CD4-positive, alpha-beta T cell treated with Interleukin-12 subunit alpha and Interleukin-12 subunit beta, for 1 hour (primary cell): ENCODE results near the gene FKRP.

Experiments
- DNase-seq: peaks from one replicate; pipeline ENCODE4 v3.0.0-alpha.2; 2020

FKRP gene

GRCh38 chr19:46719629-46720502 lies 26.0 kb upstream of the FKRP start:
- no peak for DNase-seq

DNA sequence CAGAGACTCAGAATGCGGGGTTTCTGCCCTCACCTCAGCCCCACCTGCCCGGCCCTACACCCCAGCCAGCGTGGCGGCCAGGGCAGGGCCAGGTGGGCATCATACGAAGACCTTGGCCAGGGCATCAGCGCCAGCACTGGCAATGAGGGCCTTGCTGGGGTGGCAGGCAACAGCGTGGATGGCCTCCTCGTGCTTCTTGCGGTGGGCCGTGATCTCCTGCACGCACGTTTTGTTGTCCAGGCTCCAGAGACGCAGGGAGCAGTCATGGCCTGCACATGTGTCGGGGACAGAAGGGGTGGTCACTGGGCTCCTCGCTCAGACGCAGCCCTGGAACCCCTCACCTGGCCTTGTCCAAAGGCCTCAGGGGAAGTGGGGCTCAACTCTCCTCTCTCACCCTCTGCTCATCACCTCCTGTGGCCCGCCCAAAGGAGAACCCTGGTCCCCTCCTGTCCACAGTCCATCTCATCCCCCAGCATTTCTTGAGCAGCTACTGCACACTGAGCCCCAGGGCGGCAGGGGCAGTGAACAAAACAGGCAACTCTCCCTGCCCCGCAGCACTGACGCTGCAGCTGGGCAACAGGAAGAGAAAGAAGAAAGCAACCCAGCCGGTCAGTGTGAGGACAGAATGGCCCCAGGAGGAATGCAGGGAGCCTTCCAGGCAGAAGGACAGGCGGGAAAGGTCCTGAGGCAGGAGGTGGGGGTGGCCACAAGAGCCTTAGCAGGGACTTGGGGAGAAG lies 25.2 kb upstream of the FKRP start:
- DNase-seq: no peak

GRCh38 chr19:46721269-46722003 lies 24.4 kb upstream of the FKRP start:
- DNase-seq: no peak

- DNase-seq: no peak
Measured at GRCh38 chr19:46722004-46722380, 23.9 kb upstream of the FKRP start.

DNA sequence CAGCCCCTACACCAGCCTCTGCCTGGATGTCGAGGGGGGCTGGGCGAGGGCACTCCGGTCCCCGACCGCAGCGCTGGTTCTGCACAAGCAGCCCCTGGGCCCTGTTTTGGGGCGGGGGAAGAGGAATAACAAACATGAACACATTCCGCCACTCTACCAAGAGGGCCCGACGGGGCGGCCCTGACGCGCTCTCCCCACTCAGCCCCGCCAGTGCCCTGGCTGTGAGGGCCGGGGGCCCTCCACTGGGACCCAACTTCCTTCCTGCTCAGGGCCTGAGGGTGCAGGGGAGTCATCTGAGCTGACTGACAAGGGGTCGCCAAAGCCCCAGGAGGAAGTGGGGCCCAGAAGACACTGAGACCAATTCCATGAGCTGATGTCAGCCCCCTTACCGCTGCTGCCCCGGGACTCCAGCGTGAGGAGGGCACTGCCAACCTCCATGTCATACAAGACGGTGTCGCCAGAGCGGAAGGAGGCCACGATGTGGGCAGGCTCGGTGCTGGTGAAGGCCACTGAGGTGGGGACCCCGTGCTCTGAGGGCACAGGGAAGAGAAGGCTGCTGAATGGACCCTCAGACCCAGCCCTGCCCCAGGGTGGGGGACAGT lies 23.3 kb upstream of the FKRP start:
- no peak for DNase-seq

DNA sequence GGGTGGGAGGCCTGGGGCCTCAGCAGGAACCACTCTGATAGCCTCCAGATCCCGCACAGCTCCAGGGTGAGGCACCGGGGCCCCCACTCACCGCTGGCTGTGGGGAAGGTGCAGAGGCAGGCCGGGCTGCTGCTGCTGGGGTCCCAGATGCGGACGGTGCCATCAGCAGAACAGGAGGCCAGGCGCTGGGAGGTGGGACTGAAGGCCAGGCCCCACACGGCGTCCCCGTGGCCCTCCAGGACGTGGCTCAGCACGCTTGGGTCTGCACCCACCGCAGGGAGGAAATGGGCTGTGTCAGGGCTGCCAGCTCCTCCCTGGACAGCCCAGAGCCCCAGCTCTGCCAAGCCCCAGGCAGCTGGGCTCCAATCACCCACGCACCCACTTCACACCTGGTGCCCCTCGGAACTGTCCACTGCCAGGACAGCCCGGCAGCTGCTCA lies 22.8 kb upstream of the FKRP start:
- no peak for DNase-seq

GRCh38 chr19:46723471-46723870 lies 22.4 kb upstream of the FKRP start:
- DNase-seq: no peak

DNA sequence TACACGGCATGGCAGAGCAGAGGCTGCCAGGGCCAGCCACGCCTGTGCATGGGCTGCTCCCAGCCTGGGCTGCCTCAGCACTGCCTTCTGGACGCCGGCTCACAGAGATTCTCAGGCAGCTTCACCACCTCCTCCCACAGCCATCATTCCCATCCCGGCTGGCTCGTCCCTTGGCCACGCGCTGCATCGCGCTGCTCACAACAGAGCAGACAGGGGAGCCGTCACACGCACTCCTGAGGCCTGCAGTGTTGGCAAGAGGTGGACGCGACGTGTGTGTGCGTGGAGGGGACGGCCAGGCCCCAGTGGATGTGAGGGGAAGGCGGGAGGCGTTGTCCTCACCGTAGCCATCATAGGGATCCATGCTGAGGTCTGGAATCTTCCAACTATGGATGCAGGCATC lies 21.4 kb upstream of the FKRP start:
- no peak for DNase-seq

- no peak for DNase-seq
Measured at GRCh38 chr19:46725036-46725820, 20.6 kb upstream of the FKRP start.

- DNase-seq: no peak
Measured at GRCh38 chr19:46725859-46726393, 19.9 kb upstream of the FKRP start.

GRCh38 chr19:46726551-46726950 lies 19.3 kb upstream of the FKRP start:
- no peak for DNase-seq

- DNase-seq: no peak
Measured at GRCh38 chr19:46726971-46727501, 18.8 kb upstream of the FKRP start.

DNA sequence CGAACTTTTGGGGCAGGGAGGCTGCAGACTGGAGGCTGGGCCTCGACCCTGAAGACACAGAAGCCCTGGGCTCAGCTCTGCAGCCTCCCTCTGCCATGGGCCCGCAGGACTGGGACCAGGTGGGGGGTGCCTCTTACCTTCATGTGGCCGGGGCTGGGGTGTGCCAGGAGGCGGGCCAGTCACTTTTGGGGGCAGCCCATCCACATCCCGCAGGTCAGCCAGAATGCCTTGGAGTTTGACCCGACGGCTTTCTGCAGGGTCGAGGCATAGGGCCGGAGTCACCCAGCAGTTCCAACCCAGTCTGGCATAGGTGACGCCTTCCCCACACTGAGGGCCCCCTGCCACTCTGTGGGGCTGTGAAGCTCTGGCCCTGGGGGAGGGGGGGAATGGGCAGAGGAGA lies 18.1 kb upstream of the FKRP start:
- no peak for DNase-seq

DNA sequence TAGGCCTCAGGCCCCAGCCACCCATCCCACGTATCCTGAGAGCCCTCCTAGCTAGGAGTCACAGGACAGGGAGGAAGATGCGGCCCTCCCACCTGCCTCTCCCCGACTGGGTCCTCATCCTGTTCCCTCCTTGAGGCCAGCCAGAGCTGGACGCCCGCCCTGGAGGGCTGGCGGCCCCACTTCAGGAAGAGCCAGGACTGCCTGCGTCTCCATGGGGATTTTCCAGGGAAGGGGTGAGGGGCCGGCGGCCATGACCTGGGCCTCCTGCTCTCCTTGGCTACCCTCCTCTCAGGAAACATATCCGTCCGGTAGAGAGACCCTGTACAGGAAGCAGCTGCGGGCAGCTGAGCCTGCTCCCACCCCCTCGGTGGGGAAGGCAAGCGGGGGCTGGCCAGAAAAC lies 17.6 kb upstream of the FKRP start:
- no peak for DNase-seq

DNA sequence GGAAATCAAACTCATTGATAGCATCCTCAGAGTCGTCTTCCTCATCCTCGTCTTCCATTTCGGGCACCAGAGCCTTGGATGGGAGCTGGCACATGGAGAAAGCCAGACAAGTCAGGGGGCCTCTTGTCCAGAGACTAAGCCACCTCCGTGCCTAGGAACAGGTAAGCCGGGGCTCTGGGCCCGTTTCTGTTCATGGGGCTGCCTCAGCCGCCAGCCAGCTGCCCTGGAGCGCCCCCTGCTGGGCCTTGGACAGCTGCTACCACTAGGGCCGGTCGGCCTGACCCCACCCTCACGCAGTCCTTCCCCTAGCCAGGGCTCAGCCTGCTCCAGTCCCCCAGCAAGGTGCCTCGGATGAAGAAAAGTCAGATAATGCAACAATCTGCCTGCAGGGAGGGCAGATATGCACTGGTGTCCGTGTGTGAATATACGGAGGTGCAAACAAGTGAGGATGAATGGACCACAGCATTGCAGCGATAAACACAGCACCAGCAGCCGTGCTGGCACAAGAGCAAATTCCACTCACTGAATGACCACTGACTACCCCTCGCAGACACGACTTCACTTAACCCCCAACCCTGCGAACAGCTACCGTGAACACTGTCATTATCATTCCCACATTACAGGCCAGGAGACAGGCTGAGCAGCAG lies 17.0 kb upstream of the FKRP start:
- peak; percentile 84 for DNase-seq

DNA sequence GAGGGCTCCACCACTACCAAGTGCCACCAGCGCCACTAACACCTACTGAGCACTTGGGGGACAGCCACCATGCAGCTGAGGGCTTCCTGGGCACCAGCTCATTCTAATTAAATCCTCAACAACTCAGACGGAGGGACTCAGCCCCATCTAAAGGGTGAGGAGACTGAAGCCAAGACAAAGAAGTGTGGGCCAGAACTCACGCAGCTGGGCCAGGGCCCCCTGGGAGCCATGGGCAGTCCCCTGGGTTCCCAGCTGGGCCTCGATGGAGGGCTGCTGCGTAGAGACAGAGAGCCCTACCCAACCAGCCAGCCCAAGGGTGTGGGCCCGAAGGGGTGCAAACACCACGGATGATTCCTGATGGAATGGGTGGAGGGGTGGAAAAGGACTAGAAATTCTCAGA lies 16.2 kb upstream of the FKRP start:
- no peak for DNase-seq

- DNase-seq: no peak
Measured at GRCh38 chr19:46730187-46730586, 15.7 kb upstream of the FKRP start.

DNA sequence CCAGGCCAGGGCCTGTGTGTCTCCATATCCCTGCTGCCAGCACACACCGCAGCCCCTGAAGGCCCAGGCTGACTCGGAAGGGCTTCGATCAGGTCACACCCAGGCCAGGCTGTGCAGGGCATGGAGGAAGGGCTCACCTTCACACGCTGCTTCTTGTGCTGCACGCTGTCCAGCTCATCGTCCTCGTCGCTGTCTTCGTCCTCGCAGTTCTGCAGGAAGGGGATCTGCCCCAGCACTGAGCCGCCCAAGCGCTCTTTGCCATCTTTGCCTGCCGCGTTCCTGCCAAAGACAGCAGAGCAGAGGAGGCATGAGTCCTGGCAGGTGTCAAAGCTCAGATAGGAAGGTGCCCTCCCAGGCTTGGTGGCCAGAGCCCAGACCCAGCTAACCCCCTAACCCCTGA lies 15.3 kb upstream of the FKRP start:
- DNase-seq: no peak

GRCh38 chr19:46731007-46731501 lies 14.8 kb upstream of the FKRP start:
- DNase-seq: peak; percentile 27

- no peak for DNase-seq
Measured at GRCh38 chr19:46731584-46731983, 14.3 kb upstream of the FKRP start.
